Transverse colon (tissue), 4 donors: ENCODE results near the gene OCSTAMP. TPM values are rescaled to one million over a fixed set of nuclear protein-coding genes. Genes with fewer than 3 reads are reported as not detected.

Experiments used
- DNase-seq: peaks from one replicate; pipeline ENCODE4 v3.0.0-alpha.2; 2019
- H3K27ac ChIP-seq, 4 donors: fragments of 200-600 bp; sonication (generic); 2 replicates each; pipeline ENCODE4 v1.5.1; 2016 to 2018; ENCODE audit warnings: inconsistent platforms in 4 of 4
- H3K27me3 ChIP-seq: fragments of 200-600 bp; sonication (generic); 2 replicates; pipeline ENCODE4 v1.5.1; 2017; ENCODE audit warnings: inconsistent platforms
- H3K36me3 ChIP-seq, 4 donors: fragments of 200-600 bp; sonication (generic); 2 replicates each; pipeline ENCODE4 v1.5.1; 2017 to 2019; ENCODE audit warnings: inconsistent platforms in 4 of 4
- H3K4me1 ChIP-seq, 4 donors: fragments of 200-600 bp; sonication (generic); 2 replicates each; pipeline ENCODE4 v1.5.1; 2017 to 2020; ENCODE audit warnings: inconsistent platforms in 4 of 4
- H3K4me3 ChIP-seq, 4 donors: fragments of 200-600 bp; sonication (generic); 1 replicate in 1 of 4; 2 replicates in 3 of 4; pipeline versions ENCODE4 v1.5.1 to v1.6.1; 2017 to 2019; ENCODE audit warnings: inconsistent platforms in 4 of 4
- H3K9me3 ChIP-seq, 2 donors: fragments of 200-600 bp; sonication (generic); 2 replicates each; pipeline ENCODE4 v1.5.1; 2017 to 2019; ENCODE audit warnings: inconsistent platforms in 2 of 2
- EP300 ChIP-seq: sonication (generic); formaldehyde crosslinking; IDR thresholded peaks from one replicate; pipeline ENCODE4 v1.6.1; 2017; ENCODE audit warnings: antibody characterized with exemption, low read depth
- POLR2A ChIP-seq: fragments of 450-650 bp; IDR thresholded peaks from one replicate; pipeline ENCODE4 v1.6.1; 2016; ENCODE audit warnings: antibody characterized with exemption, mild to moderate bottlenecking, moderate library complexity
- POLR2AphosphoS5 ChIP-seq, 3 donors: sonication (generic); formaldehyde crosslinking; IDR thresholded peaks; one replicate each; pipeline ENCODE4 v1.6.1; 2016; ENCODE audit warnings: antibody characterized with exemption in 3 of 3
- WGBS, 2 donors: methylation state at CpG; one replicate each; pipeline ENCODE4 v1.1.5; 2018; ENCODE audit warnings: low coverage in 1 of 2; 5-methylcytosine and 5-hydroxymethylcytosine counted together
- in situ Hi-C, 4 donors: fragments of 200-750 bp; cut with MboI; loops; one replicate each; pipeline versions ENCODE4 v1.15.0 to v1.15.1; 2017; ENCODE audit warnings: low sequenced_read_pairs in 3 of 4, low pct_ligation_motif_present in 1 of 4, low pct_unique_long_range_greater_than_20kb in 1 of 4
- intact Hi-C: fragments of 100-400 bp; cut with DNase I; formaldehyde crosslinking; loops from one replicate; pipeline ENCODE4 v1.15.1; 2023; ENCODE audit warnings: low total_unique reads
- total RNA-seq, 4 donors: library from RNA; depleted of rRNA; stranded (reverse); fragments of >200 nt; gene quantifications; one replicate each; pipeline ENCODE4 v1.1.0, GENCODE V29; 2016
- TF ChIP-seq, protein P1 (sequence below), 5 experiments: fragments of 200-600 bp in 3 of 5; fragments of 450-650 bp in 2 of 5; sonication (generic) in 3 of 5; IDR thresholded peaks; 1 replicate in 2 of 5; 2 replicates in 3 of 5; pipeline ENCODE4 v1.5.1; 2016 to 2017; ENCODE audit warnings: antibody characterized with exemption in 5 of 5, inconsistent platforms in 3 of 5, mild to moderate bottlenecking in 2 of 5, moderate library complexity in 1 of 5

OCSTAMP gene
- total RNA-seq, 4 donors from 2014 or later, result not detected

DNA sequence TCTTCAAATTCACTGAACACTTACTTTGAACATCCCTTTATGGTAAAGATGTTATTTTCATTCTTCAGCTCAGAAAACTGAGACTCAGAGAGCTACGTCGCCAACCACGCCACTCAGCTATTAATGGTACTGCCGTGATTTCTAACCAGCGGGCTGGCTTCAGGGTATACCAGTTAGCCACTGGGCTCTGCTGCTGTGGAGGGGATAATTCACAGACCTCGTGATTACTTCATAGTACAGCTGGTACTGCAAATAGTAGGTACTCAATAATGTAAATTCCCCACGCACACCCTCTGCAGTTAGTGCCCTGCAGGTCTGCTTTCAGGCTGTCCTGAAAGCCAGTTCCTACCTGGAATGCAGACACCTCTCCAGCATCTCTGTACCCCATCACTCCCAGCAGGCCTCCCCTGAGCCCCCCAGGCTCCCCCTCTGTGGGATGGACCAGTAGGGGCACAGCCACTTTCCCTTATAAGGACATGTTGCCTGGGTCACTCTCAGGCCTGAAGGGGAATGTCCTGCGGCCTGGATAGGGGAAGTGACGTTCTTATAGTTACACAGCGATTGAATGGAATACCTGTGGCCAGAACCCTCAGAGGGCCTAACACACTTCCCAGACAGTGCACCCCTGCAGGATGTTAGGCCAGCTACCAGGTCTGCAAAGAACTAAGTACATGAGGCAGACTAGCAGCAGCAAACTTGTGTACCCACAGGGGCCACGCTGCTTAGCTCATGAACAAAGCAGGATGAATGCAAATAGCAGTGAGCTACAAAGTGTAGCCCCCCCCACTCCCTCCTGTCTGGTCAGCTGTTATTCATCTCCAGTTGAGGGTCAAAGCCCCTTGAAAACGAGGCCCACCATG is 1.3 kb upstream of the OCSTAMP start:
- intact Hi-C loops, result no loop called here
- H3K9me3 ChIP-seq, result no peaks in the 10 kb centered on the region
- no peak overlapping the region for H3K4me3 ChIP-seq
- H3K27ac ChIP-seq, result no peak overlapping the region
- no peaks in the 10 kb centered on the region for H3K27me3 ChIP-seq
- in situ Hi-C loops, result no loop called here
- DNase-seq, result no peak
- TF ChIP-seq EP300, result no peak
- no peak for TF ChIP-seq POLR2A
- TF ChIP-seq POLR2AphosphoS5 (IDR thresholded peaks at IDR 0.05), result no peak
- TF ChIP-seq, protein P1, sequence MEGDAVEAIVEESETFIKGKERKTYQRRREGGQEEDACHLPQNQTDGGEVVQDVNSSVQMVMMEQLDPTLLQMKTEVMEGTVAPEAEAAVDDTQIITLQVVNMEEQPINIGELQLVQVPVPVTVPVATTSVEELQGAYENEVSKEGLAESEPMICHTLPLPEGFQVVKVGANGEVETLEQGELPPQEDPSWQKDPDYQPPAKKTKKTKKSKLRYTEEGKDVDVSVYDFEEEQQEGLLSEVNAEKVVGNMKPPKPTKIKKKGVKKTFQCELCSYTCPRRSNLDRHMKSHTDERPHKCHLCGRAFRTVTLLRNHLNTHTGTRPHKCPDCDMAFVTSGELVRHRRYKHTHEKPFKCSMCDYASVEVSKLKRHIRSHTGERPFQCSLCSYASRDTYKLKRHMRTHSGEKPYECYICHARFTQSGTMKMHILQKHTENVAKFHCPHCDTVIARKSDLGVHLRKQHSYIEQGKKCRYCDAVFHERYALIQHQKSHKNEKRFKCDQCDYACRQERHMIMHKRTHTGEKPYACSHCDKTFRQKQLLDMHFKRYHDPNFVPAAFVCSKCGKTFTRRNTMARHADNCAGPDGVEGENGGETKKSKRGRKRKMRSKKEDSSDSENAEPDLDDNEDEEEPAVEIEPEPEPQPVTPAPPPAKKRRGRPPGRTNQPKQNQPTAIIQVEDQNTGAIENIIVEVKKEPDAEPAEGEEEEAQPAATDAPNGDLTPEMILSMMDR (IDR thresholded peaks at IDR 0.05), result no peak
- 66 to 87% methylated on average over 4 to 12 of the region's 12 CpGs for WGBS, 2 donors
- peaks cover 0 to 7% (median 0%) of the 10 kb centered on the region in 4 donors for H3K4me1 ChIP-seq
- H3K36me3 ChIP-seq, result no peaks in the 10 kb centered on the region

DNA sequence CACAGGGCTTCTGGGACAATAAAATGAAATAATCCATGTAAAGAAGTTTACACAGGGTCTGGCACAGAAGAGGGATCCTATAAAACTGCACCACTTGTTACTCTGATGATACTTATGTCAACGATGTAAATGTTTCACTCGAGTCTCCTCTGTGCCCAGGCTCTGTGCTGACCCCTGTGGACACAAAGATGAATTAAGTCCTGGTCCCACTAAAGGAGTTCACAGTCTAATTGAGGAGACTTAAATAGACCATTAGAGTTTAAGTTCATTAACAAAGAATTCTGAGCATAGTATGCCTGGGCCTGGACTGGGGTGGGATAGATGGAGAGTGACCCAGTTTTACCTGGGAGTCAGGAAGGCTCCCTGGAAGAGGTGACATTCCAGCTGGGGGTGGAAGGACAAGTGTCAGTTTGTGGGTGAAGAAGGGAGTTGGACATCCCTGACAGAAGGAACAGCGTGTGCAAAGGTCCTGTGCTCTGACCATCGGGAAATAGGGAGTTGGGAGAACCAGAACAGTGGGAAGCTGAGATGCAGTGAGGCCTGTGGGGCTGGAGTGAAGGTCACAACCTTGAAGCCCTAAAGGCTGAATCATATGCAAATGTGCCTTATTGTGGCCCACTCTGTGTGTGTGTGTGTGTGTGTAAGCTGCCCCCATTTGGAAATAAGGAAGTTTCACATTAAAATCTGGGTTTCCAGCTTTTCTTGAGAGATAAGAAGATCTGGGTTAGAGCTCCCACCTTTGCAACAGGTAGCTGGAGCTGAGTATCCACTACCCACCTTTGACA is 1.1 kb downstream of the OCSTAMP start:
- TF ChIP-seq EP300 (no peak), POLR2AphosphoS5 (IDR thresholded peaks at IDR 0.05) (no peak), POLR2A (no peak)
- TF ChIP-seq, protein P1 (IDR thresholded peaks at IDR 0.05), result no peak
- H3K4me3 ChIP-seq, result no peak overlapping the region
- no peaks in the 10 kb centered on the region for H3K9me3 ChIP-seq
- WGBS, 2 donors, result 68 to 70% methylated on average over 4 of the region's 4 CpGs
- DNase-seq, result no peak
- no peak overlapping the region for H3K27ac ChIP-seq
- H3K27me3 ChIP-seq, result no peaks in the 10 kb centered on the region
- H3K4me1 ChIP-seq, result peaks cover 0 to 7% (median 0%) of the 10 kb centered on the region in 4 donors
- in situ Hi-C loops (no loop called here), intact Hi-C loops (no loop called here)
- no peaks in the 10 kb centered on the region for H3K36me3 ChIP-seq

DNA sequence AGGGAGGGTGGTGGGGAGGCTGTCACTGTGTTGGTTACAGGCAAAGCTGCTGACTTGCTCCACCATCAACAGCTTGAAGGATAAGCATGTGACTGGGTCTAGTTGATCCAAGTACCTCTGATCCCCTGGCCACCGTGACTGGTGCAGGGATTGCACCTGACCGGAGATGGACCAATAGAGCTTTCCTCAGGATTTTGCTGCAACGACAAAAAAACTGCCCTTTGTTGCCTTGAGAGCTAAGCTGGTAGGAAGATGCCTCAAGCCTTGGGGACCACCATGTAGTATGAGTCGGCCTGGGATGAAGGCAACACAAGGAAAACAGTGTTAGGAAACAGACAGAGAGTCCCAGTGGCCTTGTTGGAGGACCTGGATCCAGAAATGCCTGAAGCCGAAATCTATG is 1.8 kb downstream of the OCSTAMP start:
- TF ChIP-seq EP300 (no peak), POLR2A (no peak), POLR2AphosphoS5 (IDR thresholded peaks at IDR 0.05) (no peak)
- TF ChIP-seq, protein P1 (IDR thresholded peaks at IDR 0.05), result no peak
- 86 to 100% methylated on average over 1 to 5 of the region's 5 CpGs for WGBS, 2 donors

GRCh38 chr20:46547995-46548394 is 2.5 kb downstream of the OCSTAMP start:
- Histone ChIP-seq H3K9me3 (no peaks in the 10 kb centered on the region), H3K36me3 (no peaks in the 10 kb centered on the region), H3K4me3 (no peak overlapping the region), H3K4me1 (peaks cover 0 to 7% (median 0%) of the 10 kb centered on the region in 4 donors), H3K27ac (no peak overlapping the region), H3K27me3 (no peaks in the 10 kb centered on the region)
- no peak for TF ChIP-seq POLR2A
- TF ChIP-seq POLR2AphosphoS5 (IDR thresholded peaks at IDR 0.05), result no peak
- no peak for TF ChIP-seq EP300
- TF ChIP-seq, protein P1 (IDR thresholded peaks at IDR 0.05), result no peak
- WGBS, 2 donors, result 79 to 85% methylated on average over 5 to 6 of the region's 6 CpGs
- intact Hi-C loops, result no loop called here
- no peak for DNase-seq
- in situ Hi-C loops, result no loop called here

More for the DNA sequence above, 1.8 kb downstream of the OCSTAMP start:
- H3K27ac ChIP-seq, result no peak overlapping the region
- no peak for DNase-seq
- peaks cover 0 to 7% (median 0%) of the 10 kb centered on the region in 4 donors for H3K4me1 ChIP-seq
- no peaks in the 10 kb centered on the region for H3K9me3 ChIP-seq
- H3K4me3 ChIP-seq, result no peak overlapping the region
- in situ Hi-C loops (no loop called here), intact Hi-C loops (no loop called here)
- H3K27me3 ChIP-seq, result no peaks in the 10 kb centered on the region
- no peaks in the 10 kb centered on the region for H3K36me3 ChIP-seq
